HepG2 (cell line): ENCODE results near the gene BMERB1. TPM values are rescaled to one million over a fixed set of nuclear protein-coding genes. Genes with fewer than 3 reads are reported as not detected.

Experiments used
- AHDC1 ChIP-seq: sonication (generic); formaldehyde crosslinking; IDR thresholded peaks from 2 replicates; pipeline ENCODE4 v1.5.1; 2020; ENCODE audit warnings: mild to moderate bottlenecking, missing genetic modification reagents, borderline replicate concordance
- HNF4A ChIP-seq: sonication (generic); formaldehyde crosslinking; IDR thresholded peaks from 2 replicates; pipeline ENCODE4 v1.4.0; 2020; ENCODE audit warnings: missing genetic modification reagents
- HOXA5 ChIP-seq: sonication (generic); formaldehyde crosslinking; IDR thresholded peaks from 2 replicates; pipeline ENCODE4 v1.4.0; 2020; ENCODE audit warnings: missing genetic modification reagents
- IRF2 ChIP-seq: IDR thresholded peaks from 2 replicates; pipeline ENCODE4 v1.6.1; 2018; ENCODE audit warnings: missing genetic modification reagents, missing compliant biosample characterization
- KLF16 ChIP-seq, 2 experiments: sonication (generic) in 1 of 2; formaldehyde crosslinking in 1 of 2; IDR thresholded peaks; 2 replicates each; pipeline versions ENCODE4 v1.6.1 to v1.8.0; 2016 to 2023; ENCODE audit warnings: missing genetic modification reagents in 2 of 2, missing compliant biosample characterization in 1 of 2
- NFYB ChIP-seq: sonication (generic); formaldehyde crosslinking; IDR thresholded peaks from 2 replicates; pipeline ENCODE4 v1.4.0; 2020; ENCODE audit warnings: missing genetic modification reagents
- RARA ChIP-seq: IDR thresholded peaks from 2 replicates; pipeline ENCODE4 v1.6.1; 2016; ENCODE audit warnings: missing genetic modification reagents, missing compliant biosample characterization
- SKI ChIP-seq: fragments of 450-650 bp; IDR thresholded peaks from one replicate; pipeline ENCODE4 v1.6.1; 2018; ENCODE audit warnings: mild to moderate bottlenecking; ENCODE audit not compliant: partially characterized antibody
- ZBTB7B ChIP-seq: sonication (generic); formaldehyde crosslinking; IDR thresholded peaks from 2 replicates; pipeline ENCODE4 v1.4.0; 2020; ENCODE audit warnings: missing genetic modification reagents
- ZNF292 ChIP-seq: sonication (generic); formaldehyde crosslinking; IDR thresholded peaks from 2 replicates; pipeline ENCODE4 v1.8.1; 2022; ENCODE audit warnings: mild to moderate bottlenecking, low read depth, missing genetic modification reagents, borderline replicate concordance
- ZNF335 ChIP-seq: sonication (generic); formaldehyde crosslinking; IDR thresholded peaks from 2 replicates; pipeline ENCODE4 v1.4.0; 2020; ENCODE audit warnings: missing genetic modification reagents
- ZNF503 ChIP-seq: sonication (generic); formaldehyde crosslinking; IDR thresholded peaks from 2 replicates; pipeline ENCODE4 v1.4.0; 2020; ENCODE audit warnings: missing genetic modification reagents
- ZNF576 ChIP-seq: sonication (generic); formaldehyde crosslinking; IDR thresholded peaks from 2 replicates; pipeline ENCODE4 v1.4.0; 2020; ENCODE audit warnings: mild to moderate bottlenecking, missing genetic modification reagents
- ZXDC ChIP-seq: sonication (generic); formaldehyde crosslinking; IDR thresholded peaks from 2 replicates; pipeline ENCODE4 v1.5.0; 2020; ENCODE audit warnings: mild to moderate bottlenecking, missing genetic modification reagents
- polyA plus RNA-seq, 8 experiments: library from polyadenylated mRNA; depleted of rRNA in 3 of 8; stranded (reverse) in 7 of 8; unstranded in 1 of 8; fragments of >200 nt; fragmentation: Illumina TruSeq in 4 of 8; extraction: Trizol in 4 of 8; gene quantifications; 2 replicates each; pipeline versions ENCODE4 v1.2.1 to v1.2.3, GENCODE V29; 2011 to 2016; ENCODE audit warnings: low read depth in 4 of 8, missing spikeins in 1 of 8, mixed read lengths in 1 of 8; ENCODE audit not compliant: insufficient read depth in 1 of 8
- total RNA-seq, 5 experiments: library from RNA; depleted of rRNA; stranded (reverse); fragments of >200 nt; fragmentation: Illumina TruSeq; extraction: Trizol; gene quantifications; 2 replicates each; pipeline ENCODE4 v1.2.3, GENCODE V29; 2016; ENCODE audit warnings: low read depth in 1 of 5
- TF ChIP-seq, protein P1 (sequence below): IDR thresholded peaks from 2 replicates; pipeline ENCODE4 v1.6.1; 2016; ENCODE audit warnings: low read depth
- TF ChIP-seq, protein P2 (sequence below): sonication (generic); formaldehyde crosslinking; IDR thresholded peaks from 2 replicates; pipeline ENCODE4 v1.4.0; 2020; ENCODE audit warnings: missing genetic modification reagents

The BMERB1 gene
- total and polyA plus RNA-seq, 2 of the 13 experiments (the other 11 are each of a cell fraction or from before 2014, with no cell fraction given), result 1.4 TPM

DNA sequence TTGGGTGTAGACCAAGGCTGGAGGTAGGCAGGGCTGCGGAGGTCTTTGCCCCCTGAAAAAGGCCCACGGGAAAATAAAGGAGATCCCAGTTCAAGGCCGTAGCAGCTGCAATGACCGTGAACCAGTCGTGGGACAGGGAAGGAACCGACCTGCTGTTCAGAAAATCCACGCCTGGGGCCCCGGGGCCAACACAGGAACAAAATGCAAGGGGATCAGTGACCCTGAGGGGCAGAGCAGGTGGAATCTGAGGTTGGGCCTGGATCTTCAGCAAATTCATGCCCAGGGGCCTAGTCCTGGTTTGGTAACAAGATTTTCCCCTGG is 37.9 kb upstream of the BMERB1 start (continued):
- TF ChIP-seq, protein P1, sequence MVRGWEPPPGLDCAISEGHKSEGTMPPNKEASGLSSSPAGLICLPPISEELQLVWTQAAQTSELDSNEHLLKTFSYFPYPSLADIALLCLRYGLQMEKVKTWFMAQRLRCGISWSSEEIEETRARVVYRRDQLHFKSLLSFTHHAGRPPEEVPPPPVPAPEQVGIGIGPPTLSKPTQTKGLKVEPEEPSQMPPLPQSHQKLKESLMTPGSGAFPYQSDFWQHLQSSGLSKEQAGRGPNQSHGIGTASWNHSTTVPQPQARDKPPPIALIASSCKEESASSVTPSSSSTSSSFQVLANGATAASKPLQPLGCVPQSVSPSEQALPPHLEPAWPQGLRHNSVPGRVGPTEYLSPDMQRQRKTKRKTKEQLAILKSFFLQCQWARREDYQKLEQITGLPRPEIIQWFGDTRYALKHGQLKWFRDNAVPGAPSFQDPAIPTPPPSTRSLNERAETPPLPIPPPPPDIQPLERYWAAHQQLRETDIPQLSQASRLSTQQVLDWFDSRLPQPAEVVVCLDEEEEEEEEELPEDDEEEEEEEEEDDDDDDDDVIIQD, result 0 out of 2 replicates have a peak, but pooled peaks have one; percentile 11
- TF ChIP-seq ZNF576 (CRISPR knock-in tag), result 0 out of 2 replicates have a peak, but pooled peaks have one; percentile 47
- TF ChIP-seq HNF4A (CRISPR knock-in tag), result peak; percentile 74
- TF ChIP-seq ZNF292, result peak; percentile 21; the same call in 1 of the 2 replicates
- TF ChIP-seq NFYB, result peak; percentile 24
- peak; percentile 18; the same call in 1 of the 2 replicates for TF ChIP-seq AHDC1 (CRISPR knock-in tag)
- TF ChIP-seq KLF16 (CRISPR knock-in tag; IDR thresholded peaks at IDR 0.05), result peak in 1 of 2 experiments; percentile 54; a peak in 1 of 4 replicates
- peak; percentile 91 for TF ChIP-seq RARA (CRISPR knock-in tag)
- 0 out of 2 replicates have a peak, but pooled peaks have one; percentile 12 for TF ChIP-seq IRF2
- peak; percentile 39; the same call in 1 of the 2 replicates for TF ChIP-seq HOXA5 (CRISPR knock-in tag)
- 0 out of 2 replicates have a peak, but pooled peaks have one; percentile 18 for TF ChIP-seq ZNF503 (CRISPR knock-in tag)
- TF ChIP-seq SKI, result peak; percentile 79
- 0 out of 2 replicates have a peak, but pooled peaks have one; percentile 28 for TF ChIP-seq ZNF335 (CRISPR knock-in tag)
- TF ChIP-seq, protein P2, sequence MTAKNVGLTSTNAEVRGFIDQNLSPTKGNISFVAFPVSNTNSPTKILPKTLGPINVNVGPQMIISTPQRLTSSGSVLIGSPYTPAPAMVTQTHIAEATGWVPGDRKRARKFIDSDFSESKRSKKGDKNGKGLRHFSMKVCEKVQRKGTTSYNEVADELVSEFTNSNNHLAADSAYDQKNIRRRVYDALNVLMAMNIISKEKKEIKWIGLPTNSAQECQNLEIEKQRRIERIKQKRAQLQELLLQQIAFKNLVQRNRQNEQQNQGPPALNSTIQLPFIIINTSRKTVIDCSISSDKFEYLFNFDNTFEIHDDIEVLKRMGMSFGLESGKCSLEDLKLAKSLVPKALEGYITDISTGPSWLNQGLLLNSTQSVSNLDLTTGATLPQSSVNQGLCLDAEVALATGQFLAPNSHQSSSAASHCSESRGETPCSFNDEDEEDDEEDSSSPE (CRISPR knock-in tag), result peak; percentile 28; the same call in 1 of the 2 replicates
- TF ChIP-seq ZXDC (CRISPR knock-in tag), result peak; percentile 49; the same call in 1 of the 2 replicates
- peak; percentile 50; the same call in 1 of the 2 replicates for TF ChIP-seq ZBTB7B (CRISPR knock-in tag)
